Lower leg skin (tissue), 4 donors: ENCODE data around the gene MAFF. TPM values are rescaled to one million over a fixed set of nuclear protein-coding genes. Genes with fewer than 3 reads are reported as not detected.

Source experiments
- DNase-seq, 2 donors: peaks; one replicate each; pipeline ENCODE4 v3.0.0-alpha.2; 2019; ENCODE audit warnings: low spot score in 2 of 2
- H3K4me3 ChIP-seq: fragments of 200-600 bp; sonication (generic); 2 replicates; pipeline ENCODE4 v1.5.1; 2017; ENCODE audit warnings: mild to moderate bottlenecking, low read depth; ENCODE audit not compliant: poor library complexity, severe bottlenecking
- POLR2A ChIP-seq, 2 donors: fragments of 450-650 bp; IDR thresholded peaks; one replicate each; pipeline ENCODE4 v1.6.1; 2016 to 2017; ENCODE audit warnings: antibody characterized with exemption in 2 of 2, mild to moderate bottlenecking in 1 of 2, moderate library complexity in 1 of 2
- WGBS, 2 donors: methylation state at CpG; one replicate each; pipeline ENCODE4 v1.1.5; 2018; 5-methylcytosine and 5-hydroxymethylcytosine counted together
- intact Hi-C: fragments of 100-400 bp; cut with DNase I; formaldehyde crosslinking; loops from one replicate; pipeline ENCODE4 v1.15.0; 2023; ENCODE audit warnings: low total_unique reads
- total RNA-seq, 4 donors: library from RNA; depleted of rRNA; stranded (reverse); fragments of >200 nt; gene quantifications; one replicate each; pipeline ENCODE4 v1.1.0, GENCODE V29; 2016
- TF ChIP-seq, protein P1 (sequence below), 3 donors: fragments of 450-650 bp; IDR thresholded peaks; one replicate each; pipeline ENCODE4 v1.5.1; 2016; ENCODE audit warnings: antibody characterized with exemption in 3 of 3, mild to moderate bottlenecking in 3 of 3, moderate library complexity in 2 of 3

The MAFF gene
- total RNA-seq, 4 donors from 2014 or later = 64.7 to 116 (median 82.0) TPM

DNA sequence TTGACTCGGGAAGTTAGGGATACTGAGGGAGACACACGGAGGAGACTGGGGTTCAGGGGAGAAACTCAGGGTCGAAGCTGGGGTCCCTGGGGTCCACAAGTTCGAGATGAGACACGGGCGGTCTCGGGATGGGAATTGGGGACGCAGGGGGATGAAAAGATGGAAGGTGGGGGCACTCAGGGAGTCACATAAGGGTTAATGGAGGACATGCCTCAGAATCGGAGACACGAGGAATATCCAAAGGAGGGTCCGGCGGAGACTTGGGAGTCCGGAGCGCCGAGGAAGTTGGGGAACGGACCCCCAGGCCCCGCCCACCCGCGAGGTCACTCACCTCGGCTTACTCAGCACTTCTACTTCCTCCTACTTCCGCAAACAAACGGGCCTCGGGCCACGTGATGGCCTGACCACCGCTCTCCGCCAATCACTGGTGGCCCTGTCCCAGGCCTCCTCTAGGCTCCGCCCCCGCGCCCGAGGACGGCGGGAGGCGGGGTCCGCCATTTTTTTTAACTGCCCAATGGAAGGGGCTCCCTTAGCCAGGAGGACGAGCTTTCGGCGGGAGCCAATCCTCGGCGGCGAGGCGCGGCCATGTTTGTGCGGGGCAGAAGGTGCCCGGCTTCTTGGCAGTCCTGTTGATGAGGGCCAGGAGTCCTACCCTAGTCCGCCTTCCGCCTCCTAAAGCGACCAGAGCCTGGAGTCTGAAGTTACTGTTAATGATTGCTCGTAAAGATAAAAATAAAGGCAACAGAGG lies 20.2 kb upstream of the MAFF start, which contains the start of gene PLA2G6:
PLA2G6 (minus strand) TSS at position 378 of the 748 bp plus-strand sequence. CDS start 12,404 bp downstream, outside the sequence.
- WGBS, 2 donors = 0 to 1% methylated on average over 41 to 47 of the region's 48 CpGs
- intact Hi-C loops = loop anchor here (10.0 kb wide), 1 partner anchor 617 kb away; the partner anchor contains the start of gene CDC42EP1

DNA sequence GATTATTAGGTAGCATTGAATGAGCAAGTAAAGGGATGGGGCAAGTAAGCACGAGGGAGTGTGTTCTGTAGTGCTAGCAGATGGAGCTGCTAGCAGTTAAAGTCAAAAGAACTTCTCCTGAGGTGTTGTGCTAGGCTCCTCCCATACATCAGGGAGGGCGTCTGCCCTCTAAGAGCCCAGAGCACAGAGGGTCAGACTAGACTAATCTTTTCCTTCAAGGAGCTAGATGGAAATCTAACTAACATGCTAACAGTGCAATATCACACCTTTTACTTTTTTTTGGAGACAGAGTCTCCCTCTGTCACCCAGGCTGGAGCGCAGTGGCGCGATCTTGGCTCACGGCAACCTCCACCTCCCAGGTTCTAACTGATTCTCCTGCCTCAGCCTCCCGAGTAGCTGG lies 17.0 kb upstream of the MAFF start:
- TF ChIP-seq POLR2A (IDR thresholded peaks at IDR 0.05) = no peak
- TF ChIP-seq, protein P1, sequence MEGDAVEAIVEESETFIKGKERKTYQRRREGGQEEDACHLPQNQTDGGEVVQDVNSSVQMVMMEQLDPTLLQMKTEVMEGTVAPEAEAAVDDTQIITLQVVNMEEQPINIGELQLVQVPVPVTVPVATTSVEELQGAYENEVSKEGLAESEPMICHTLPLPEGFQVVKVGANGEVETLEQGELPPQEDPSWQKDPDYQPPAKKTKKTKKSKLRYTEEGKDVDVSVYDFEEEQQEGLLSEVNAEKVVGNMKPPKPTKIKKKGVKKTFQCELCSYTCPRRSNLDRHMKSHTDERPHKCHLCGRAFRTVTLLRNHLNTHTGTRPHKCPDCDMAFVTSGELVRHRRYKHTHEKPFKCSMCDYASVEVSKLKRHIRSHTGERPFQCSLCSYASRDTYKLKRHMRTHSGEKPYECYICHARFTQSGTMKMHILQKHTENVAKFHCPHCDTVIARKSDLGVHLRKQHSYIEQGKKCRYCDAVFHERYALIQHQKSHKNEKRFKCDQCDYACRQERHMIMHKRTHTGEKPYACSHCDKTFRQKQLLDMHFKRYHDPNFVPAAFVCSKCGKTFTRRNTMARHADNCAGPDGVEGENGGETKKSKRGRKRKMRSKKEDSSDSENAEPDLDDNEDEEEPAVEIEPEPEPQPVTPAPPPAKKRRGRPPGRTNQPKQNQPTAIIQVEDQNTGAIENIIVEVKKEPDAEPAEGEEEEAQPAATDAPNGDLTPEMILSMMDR (IDR thresholded peaks at IDR 0.05) = no peak
- DNase-seq = no peak
- WGBS, 2 donors = 69 to 76% methylated on average over 7 of the region's 7 CpGs
- intact Hi-C loops = loop anchor here (10.0 kb wide), 1 partner anchor 620 kb away; the partner anchor contains the start of gene CDC42EP1
- no peak overlapping the region for H3K4me3 ChIP-seq

More for the DNA sequence above, 20.2 kb upstream of the MAFF start, which contains the start of gene PLA2G6:
- DNase-seq = peak; percentile 99 to 100
- no peak within 1 kb of the TSS for H3K4me3 ChIP-seq
- TF ChIP-seq, protein P1 (IDR thresholded peaks at IDR 0.05) = no peak

DNA sequence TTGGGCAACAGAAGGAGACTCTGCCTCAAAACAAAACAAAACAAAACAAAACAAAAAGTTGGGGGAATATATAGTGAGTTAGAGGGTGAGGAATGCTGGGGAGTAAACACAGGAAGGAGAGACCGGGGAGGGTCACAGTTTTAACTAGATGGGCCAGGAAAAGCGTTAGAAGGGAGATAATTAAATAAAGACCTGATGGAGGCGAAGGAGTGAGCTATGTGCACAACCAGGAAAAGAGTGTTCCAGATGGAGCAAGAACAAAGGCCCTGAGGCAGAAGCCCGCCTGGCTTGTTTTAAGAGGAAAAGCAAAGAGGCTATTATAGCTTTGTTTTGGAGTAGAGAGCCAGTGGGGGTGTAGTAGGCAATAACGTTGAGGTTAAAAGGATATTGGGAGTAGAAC lies 15.4 kb upstream of the MAFF start:
- WGBS, 2 donors = 34 to 40% methylated on average over 5 of the region's 5 CpGs
- no peak for DNase-seq
- H3K4me3 ChIP-seq = no peak overlapping the region
- intact Hi-C loops = loop anchor here (10.0 kb wide), 1 partner anchor 622 kb away; the partner anchor contains the start of gene CDC42EP1
- TF ChIP-seq POLR2A (IDR thresholded peaks at IDR 0.05) = no peak
- TF ChIP-seq, protein P1 (IDR thresholded peaks at IDR 0.05) = no peak

DNA sequence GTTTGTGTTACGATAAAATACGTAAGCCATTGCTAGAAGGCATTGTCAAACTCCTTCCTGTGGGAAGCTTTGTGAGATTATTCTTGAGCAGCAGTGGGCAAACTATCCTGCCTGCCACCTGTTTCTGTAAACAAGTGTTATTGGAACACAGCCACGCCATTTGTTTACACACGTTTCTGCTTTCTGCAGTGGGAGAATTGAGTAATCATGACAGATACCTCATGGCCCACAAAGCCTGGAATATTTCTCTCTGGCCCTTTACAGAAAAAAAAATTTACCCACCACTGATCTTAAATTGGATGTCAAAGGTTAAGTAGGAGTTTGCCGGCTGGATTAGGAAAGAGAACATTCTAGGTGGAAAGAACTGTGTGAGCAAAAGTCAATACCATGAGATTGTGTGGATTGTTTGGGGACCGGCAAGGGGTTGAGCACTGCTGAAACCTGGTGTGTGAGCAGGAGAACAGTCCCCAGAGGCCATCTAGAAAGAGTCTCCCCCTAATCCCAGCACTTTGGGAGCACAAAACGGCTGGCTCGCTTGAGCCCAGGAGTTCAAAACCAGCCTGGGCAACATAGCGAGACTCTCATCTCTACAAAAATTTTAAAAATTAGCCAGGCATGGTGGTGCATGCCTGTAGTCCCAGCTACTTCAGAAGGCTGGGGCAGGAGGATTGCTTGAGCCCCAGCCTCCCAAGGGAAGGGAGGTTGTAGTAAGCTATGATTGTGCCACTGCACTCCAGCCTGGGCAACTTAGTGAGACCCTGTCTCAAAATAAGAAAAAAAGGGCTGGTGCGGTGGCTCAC lies 14.2 kb upstream of the MAFF start:
- DNase-seq = no peak
- TF ChIP-seq, protein P1 (IDR thresholded peaks at IDR 0.05) = no peak
- 68 to 72% methylated on average over 10 of the region's 10 CpGs for WGBS, 2 donors
- intact Hi-C loops = loop anchor here (10.0 kb wide), 1 partner anchor 623 kb away; the partner anchor contains the start of gene CDC42EP1
- H3K4me3 ChIP-seq = no peak overlapping the region

DNA sequence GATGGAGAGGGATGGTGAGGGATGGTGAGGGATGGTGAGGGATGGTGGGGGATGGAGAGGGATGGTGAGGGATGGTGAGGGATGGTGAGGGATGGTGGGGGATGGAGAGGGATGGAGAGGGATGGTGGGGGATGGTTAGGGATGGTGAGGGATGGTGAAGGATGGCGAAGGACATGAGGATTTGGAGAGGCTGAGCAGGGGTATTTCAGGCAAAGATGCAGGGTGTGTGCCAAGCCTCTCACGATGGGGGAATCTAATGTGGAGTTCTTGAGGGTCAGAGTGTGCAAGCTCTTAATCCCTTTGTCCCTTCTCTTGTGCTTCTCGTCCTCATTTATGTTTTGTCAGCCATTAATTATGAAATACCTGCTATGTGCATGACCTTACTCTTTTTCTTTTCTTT lies 12.7 kb upstream of the MAFF start:
- TF ChIP-seq POLR2A (IDR thresholded peaks at IDR 0.05) = no peak
- TF ChIP-seq, protein P1 (IDR thresholded peaks at IDR 0.05) = no peak
- intact Hi-C loops = loop anchor here (10.0 kb wide), 1 partner anchor 624 kb away; the partner anchor contains the start of gene CDC42EP1
- WGBS, 2 donors = 83 to 92% methylated on average over 3 of the region's 3 CpGs

More for the DNA sequence above, 12.7 kb upstream of the MAFF start:
- no peak overlapping the region for H3K4me3 ChIP-seq
- no peak for DNase-seq
